GM12892 (cell line): ENCODE measurements around the gene HPCAL1.

ENCODE experiments used
- POLR2A ChIP-seq: IDR thresholded peaks from 2 replicates; pipeline ENCODE4 v1.6.1; 2011; ENCODE audit warnings: low read depth, low read length, control low read depth
- POLR2AphosphoS5 ChIP-seq: IDR thresholded peaks from 2 replicates; pipeline ENCODE4 v1.6.1; 2011; ENCODE audit warnings: low read depth, low read length, control low read depth
- TAF1 ChIP-seq: IDR thresholded peaks from 2 replicates; pipeline ENCODE4 v1.6.1; 2011; ENCODE audit warnings: low read depth, mild to moderate bottlenecking, control low read depth, low read length, borderline replicate concordance

DNA sequence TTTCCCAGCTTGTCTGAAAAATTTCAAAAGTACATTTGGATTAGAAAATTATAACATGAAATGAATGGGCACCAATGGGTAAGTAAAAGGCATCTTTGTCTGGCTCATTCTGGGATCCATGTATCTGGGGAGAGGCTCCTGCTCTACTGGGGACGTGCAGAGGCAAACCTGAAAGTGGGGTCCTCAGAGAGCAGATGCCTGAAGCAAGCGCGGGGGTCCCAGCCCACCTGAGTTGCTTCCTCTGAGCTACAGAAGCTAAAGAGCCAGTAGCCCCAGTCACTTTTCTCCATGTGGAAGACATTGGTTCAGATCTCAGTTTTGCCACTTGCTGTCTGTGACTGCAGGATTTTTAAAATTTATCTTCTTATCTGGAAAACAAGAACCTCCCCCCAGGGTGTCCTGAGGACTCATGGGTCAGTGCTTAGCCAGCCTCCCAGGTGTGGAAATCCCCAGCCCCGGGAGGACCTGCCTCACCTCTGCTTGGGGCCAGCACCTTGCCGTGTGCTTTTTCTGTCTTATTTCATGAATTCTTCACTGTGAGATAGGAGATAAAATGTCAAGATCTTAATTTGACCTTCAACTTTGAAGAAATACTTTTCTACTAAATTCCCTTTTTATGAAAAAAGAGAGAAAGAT is 170.5 kb downstream of the HPCAL1 start:
- TF ChIP-seq POLR2A (no peak), TAF1 (no peak), POLR2AphosphoS5 (no peak)
